Epithelial cell of esophagus (primary cell): ENCODE measurements around the gene RAB10.

Experiments used
- DNase-seq: peaks from one replicate; pipeline ENCODE4 v3.0.0; 2010; ENCODE audit warnings: low read depth
- H3K4me3 ChIP-seq: 2 replicates; pipeline ENCODE4 v1.5.1; 2011; ENCODE audit warnings: mild to moderate bottlenecking, low read length, control low read depth
- TF ChIP-seq, protein P1 (sequence below): IDR thresholded peaks from 2 replicates; pipeline ENCODE4 v1.5.1; 2011; ENCODE audit warnings: low read depth, mild to moderate bottlenecking, low read length, control low read depth, inconsistent platforms; ENCODE audit not compliant: insufficient read depth; ENCODE audit errors: missing control alignments

Gene RAB10

DNA sequence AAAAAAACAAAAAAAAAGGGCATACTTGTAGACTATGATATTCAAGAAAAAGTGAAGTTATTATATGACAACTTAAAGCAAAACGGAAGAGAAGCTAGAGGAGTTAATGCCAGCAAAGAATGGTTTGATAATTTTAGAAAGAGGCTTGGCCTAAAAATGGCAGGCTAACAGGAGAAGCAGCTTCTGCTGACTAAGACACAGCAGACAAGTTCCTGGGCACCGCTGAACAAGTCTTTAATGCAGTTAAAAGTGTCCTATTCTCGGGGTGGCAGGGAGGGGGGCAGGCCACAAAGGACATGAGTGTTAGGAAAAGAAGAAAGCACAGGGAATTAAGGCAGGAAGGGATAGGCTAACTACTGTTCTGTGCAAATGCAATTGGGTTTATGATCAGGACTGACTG is 88.7 kb downstream of the RAB10 start:
- no peak for DNase-seq
- TF ChIP-seq, protein P1, sequence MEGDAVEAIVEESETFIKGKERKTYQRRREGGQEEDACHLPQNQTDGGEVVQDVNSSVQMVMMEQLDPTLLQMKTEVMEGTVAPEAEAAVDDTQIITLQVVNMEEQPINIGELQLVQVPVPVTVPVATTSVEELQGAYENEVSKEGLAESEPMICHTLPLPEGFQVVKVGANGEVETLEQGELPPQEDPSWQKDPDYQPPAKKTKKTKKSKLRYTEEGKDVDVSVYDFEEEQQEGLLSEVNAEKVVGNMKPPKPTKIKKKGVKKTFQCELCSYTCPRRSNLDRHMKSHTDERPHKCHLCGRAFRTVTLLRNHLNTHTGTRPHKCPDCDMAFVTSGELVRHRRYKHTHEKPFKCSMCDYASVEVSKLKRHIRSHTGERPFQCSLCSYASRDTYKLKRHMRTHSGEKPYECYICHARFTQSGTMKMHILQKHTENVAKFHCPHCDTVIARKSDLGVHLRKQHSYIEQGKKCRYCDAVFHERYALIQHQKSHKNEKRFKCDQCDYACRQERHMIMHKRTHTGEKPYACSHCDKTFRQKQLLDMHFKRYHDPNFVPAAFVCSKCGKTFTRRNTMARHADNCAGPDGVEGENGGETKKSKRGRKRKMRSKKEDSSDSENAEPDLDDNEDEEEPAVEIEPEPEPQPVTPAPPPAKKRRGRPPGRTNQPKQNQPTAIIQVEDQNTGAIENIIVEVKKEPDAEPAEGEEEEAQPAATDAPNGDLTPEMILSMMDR = no peak
- no peak overlapping the region for H3K4me3 ChIP-seq

DNA sequence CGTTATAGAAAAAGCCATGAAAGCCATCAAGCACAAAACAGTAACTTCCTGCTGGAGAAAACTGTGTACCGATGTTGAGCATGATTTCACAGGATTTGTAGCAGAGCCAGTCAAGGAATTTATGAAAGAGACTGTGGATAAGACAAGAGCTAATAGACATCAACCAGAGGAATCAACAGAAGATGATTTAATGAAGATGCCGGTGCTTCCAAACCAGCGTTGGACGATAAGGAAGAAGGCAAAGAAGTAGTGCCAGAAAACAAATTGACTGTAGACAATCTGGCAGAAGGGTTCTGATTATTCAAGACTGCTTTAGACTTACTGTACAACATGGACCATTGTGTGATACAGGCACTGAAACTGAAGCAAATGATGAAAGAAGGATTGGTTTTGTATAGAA is 89.5 kb downstream of the RAB10 start:
- TF ChIP-seq, protein P1 = no peak
- H3K4me3 ChIP-seq = no peak overlapping the region
- no peak for DNase-seq

DNA sequence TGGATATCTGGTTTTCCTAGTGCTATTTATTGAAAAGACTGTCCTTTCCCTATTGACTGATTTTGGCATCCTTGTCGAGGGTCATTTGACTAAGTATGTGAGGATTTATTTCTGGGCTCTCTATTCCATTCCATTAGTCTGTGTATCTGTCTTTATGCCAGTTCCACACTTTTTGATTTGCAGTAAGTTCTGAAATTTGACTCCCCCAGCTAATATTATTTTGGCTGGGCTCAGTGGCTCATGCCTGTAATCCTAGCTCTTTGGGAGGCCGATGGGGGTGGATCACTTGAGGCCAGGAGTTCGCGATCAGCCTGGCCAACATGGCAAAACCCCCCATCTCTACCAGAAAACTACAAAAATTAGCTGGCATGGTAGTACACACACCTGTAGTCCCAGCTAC is 92.2 kb downstream of the RAB10 start:
- TF ChIP-seq, protein P1 = no peak
- no peak overlapping the region for H3K4me3 ChIP-seq
- DNase-seq = no peak

DNA sequence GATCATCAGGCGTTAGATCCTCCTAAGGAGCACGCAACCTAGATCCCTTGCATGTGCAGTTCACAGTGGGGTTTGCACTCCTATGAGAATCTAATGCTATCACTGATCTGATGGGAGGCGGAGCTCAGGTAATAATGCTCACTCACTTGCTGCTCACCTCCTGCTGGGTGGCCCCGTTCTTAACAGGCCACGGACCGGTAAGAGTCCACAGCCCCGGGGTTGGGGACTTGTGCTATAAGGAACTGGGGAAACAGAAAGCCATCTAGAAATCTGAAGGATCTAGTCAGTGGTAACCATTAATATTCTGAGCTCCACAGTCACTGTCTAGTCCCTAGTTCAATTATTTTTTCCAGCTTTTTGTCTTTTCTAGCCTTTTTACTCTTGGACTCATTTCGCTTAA is 94.3 kb downstream of the RAB10 start:
- TF ChIP-seq, protein P1 = no peak
- no peak for DNase-seq
- no peak overlapping the region for H3K4me3 ChIP-seq

DNA sequence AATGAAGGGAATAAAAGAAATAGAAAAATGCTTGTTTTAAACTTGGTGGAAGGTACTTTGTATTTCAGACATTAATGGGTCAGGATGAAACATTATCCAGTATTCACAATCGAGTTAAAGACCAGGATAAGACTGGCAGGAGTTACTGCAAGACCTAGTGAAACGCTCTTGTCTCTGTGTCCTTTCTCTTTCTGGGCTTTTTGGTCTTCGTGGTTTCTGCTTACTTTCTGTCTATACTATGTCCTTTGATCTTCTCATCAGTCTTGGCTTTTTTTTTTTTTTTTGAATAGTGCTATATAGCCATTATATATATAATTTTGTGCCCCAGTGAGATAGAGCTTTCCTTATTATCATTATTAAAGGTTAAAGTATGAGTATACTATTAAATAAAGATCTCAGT is 96.9 kb downstream of the RAB10 start:
- no peak for DNase-seq
- TF ChIP-seq, protein P1 = no peak
- no peak overlapping the region for H3K4me3 ChIP-seq

DNA sequence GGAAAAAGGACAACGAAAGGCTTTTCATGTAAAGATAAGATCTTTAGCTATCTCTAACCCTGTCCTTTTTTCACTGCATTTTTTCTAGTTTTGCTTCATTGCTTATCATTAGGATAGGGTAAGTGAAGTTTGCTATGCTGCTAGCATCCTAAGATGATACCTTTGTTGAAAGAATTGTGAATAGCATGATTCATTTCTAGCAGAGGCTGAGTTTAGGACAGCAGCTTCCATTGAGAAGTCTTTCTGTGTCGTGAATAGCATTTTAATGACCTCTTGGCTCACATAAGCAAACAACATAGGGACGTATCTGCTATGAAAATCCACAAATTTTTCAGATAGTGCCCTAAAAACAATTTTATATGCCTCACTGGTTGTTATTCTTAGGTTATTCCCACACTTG is 102.6 kb downstream of the RAB10 start:
- TF ChIP-seq, protein P1 = no peak
- no peak for DNase-seq
- no peak overlapping the region for H3K4me3 ChIP-seq

DNA sequence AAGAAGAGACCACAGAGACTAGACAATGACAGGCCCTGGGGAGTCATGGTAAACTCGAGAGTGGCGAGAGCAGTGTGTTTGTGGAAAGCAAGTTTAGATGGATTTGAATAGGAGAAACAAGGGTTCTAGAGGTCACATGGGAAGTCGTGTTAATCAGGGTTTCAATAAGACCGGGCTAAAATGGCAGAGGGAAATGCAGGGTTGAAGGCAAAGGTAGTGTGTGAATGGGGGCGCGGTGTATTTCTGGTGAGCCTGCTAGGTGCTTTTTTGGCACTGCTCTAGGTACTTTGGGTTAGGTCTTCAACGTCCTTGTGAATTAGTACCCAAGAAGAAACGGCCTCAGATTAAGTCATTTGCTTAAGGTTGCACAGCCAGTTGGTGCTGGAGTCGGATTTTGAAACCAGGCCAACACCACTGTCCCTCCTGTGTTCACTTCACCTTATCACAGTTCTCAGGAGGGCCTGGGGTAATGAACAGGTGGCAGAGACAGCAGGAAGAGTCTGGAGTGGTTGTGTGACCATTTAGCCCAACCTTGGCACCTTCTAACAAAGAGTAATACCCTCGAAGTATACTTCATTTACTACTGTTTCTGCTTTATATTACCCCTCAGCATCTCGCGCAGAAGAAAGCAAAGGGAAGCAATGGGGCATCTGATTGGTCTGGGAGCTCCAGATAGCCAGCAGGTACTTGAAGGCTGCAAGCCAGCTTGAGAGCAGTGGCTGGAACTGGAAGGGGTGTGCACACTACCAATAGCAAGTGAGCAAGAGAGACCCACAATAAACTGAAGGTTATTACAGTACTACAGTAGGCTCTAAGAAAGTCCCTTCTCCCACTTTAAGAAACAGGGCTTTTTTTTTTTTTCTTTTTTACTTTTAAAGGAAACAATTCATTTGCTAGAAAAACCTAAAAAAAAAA is 105.6 kb downstream of the RAB10 start:
- H3K4me3 ChIP-seq = no peak overlapping the region
- TF ChIP-seq, protein P1 = no peak
- DNase-seq = peak; percentile 26
